CD4-positive, alpha-beta T cell (primary cell): ENCODE data around the gene WDFY3. TPM values are rescaled to one million over a fixed set of nuclear protein-coding genes. Genes with fewer than 3 reads are reported as not detected.

ENCODE experiments used
- ATAC-seq: fragments of 200-7000 bp; cut with Tn5 transposase; one replicate; pipeline ENCODE4 v1.10.0; 2022; ENCODE audit warnings: mild to moderate bottlenecking; ENCODE audit not compliant: poor library complexity
- CTCF ChIA-PET: fragments of 350-600 bp; sonication (Branson Sonifier 250); formaldehyde crosslinking; loops from one replicate; lab custom pipeline; 2021; ENCODE audit warnings: antibody characterized with exemption, inconsistent platforms; lab: Charles Lee
- POLR2A ChIA-PET: fragments of 350-600 bp; sonication (Branson Sonifier 250); formaldehyde crosslinking; loops from one replicate; lab custom pipeline; 2021; ENCODE audit warnings: antibody characterized with exemption, inconsistent platforms; lab: Charles Lee
- DNase-seq, 14 experiments: peaks; one replicate each; pipeline ENCODE4 v3.0.0-alpha.2; 2013 to 2020; ENCODE audit warnings: mixed read lengths in 2 of 14
- H3K27ac ChIP-seq, 2 donors: one replicate each; pipeline versions ENCODE4 v1.5.1 to v1.7.0; 2013; ENCODE audit warnings: low read length in 2 of 2, low read depth in 1 of 2, mild to moderate bottlenecking in 1 of 2
- H3K27me3 ChIP-seq, 2 experiments: 1 replicate in 1 of 2; 2 replicates in 1 of 2; pipeline versions ENCODE4 v1.6.1 to v1.7.0; 2013; ENCODE audit warnings: low read length in 2 of 2, control low read depth in 1 of 2, mild to moderate bottlenecking in 1 of 2, moderate library complexity in 1 of 2; ENCODE audit not compliant: insufficient read depth in 2 of 2, control insufficient read depth in 1 of 2
- H3K36me3 ChIP-seq: one replicate; pipeline ENCODE4 v1.6.1; 2013; ENCODE audit warnings: low read length, control low read depth; ENCODE audit not compliant: insufficient read depth
- H3K4me1 ChIP-seq: one replicate; pipeline ENCODE4 v1.6.1; 2013; ENCODE audit warnings: low read length, control low read depth; ENCODE audit not compliant: insufficient read depth
- H3K4me3 ChIP-seq: one replicate; pipeline ENCODE4 v1.5.1; 2013; ENCODE audit warnings: mild to moderate bottlenecking, low read length, moderate library complexity
- H3K9me3 ChIP-seq, 2 experiments: 1 replicate in 1 of 2; 2 replicates in 1 of 2; pipeline versions ENCODE4 v1.6.1 to v1.7.0; 2013; ENCODE audit warnings: low read length in 2 of 2, mild to moderate bottlenecking in 2 of 2, control low read depth in 1 of 2, moderate library complexity in 1 of 2; ENCODE audit not compliant: control insufficient read depth in 1 of 2, insufficient read depth in 1 of 2
- H3K27ac Mint-ChIP-seq: one replicate; pipeline ENCODE4 v1.8.0; 2020; ENCODE audit warnings: mixed read lengths
- H3K27me3 Mint-ChIP-seq: one replicate; pipeline ENCODE4 v1.8.0; 2021; ENCODE audit warnings: mixed read lengths
- H3K36me3 Mint-ChIP-seq: one replicate; pipeline ENCODE4 v1.8.0; 2021; ENCODE audit warnings: low read depth, mixed read lengths
- H3K4me1 Mint-ChIP-seq: one replicate; pipeline ENCODE4 v1.8.0; 2021; ENCODE audit warnings: low read depth, mixed read lengths
- H3K4me3 Mint-ChIP-seq: one replicate; pipeline ENCODE4 v1.8.0; 2020; ENCODE audit warnings: mild to moderate bottlenecking, mixed read lengths
- H3K9me3 Mint-ChIP-seq: one replicate; pipeline ENCODE4 v1.8.0; 2020; ENCODE audit warnings: mixed read lengths
- CTCF ChIP-seq: fragments of 200-600 bp; IDR thresholded peaks from one replicate; pipeline ENCODE4 v1.8.0; 2022; ENCODE audit warnings: antibody characterized with exemption, mild to moderate bottlenecking
- intact Hi-C, 2 experiments: fragments of 100-400 bp; cut with DNase I in 1 of 2; cut with micrococcal nuclease in 1 of 2; formaldehyde crosslinking; loops; one replicate each; pipeline versions ENCODE4 v1.15.1 to v1.9.0; 2023 to 2025; cut with DNase I, micrococcal nuclease
- total RNA-seq, 174 experiments: library from RNA in 2 of 174; stranded (reverse) in 2 of 174; gene quantifications; one replicate each; pipeline ENCODE4 v1.2.3 and lab custom pipeline; 2021 to 2026

Gene WDFY3
- total RNA-seq, 2 experiments from 2014 or later, result 0.60 to 0.75 TPM

- no peaks in the 10 kb centered on the region for H3K9me3 Mint-ChIP-seq
- POLR2A ChIA-PET, result no interaction called here
Observed at GRCh38 chr4:84796394-84796793, 170.1 kb downstream of the WDFY3 start.

GRCh38 chr4:84792366-84793301, 173.9 kb downstream of the WDFY3 start:
- no peaks in the 10 kb centered on the region for H3K4me1 Mint-ChIP-seq
- no peaks in the 10 kb centered on the region for H3K36me3 Mint-ChIP-seq
- no peak overlapping the region for H3K4me3 ChIP-seq
- no peak overlapping the region for H3K27ac Mint-ChIP-seq
- no peak overlapping the region for H3K27ac ChIP-seq
- no peaks in the 10 kb centered on the region for H3K4me1 ChIP-seq
- H3K9me3 ChIP-seq, result peaks cover 0 to 2% of the 10 kb centered on the region in 2 experiments
- DNase-seq (no peak), ATAC-seq (no peak)
- no peak for TF ChIP-seq CTCF
- intact Hi-C loops, result no loop called here
- H3K4me3 Mint-ChIP-seq, result no peak overlapping the region
- no peaks in the 10 kb centered on the region for H3K36me3 ChIP-seq
- no peaks in the 10 kb centered on the region for H3K9me3 Mint-ChIP-seq
- ChIA-PET POLR2A (no interaction called here), CTCF (no interaction called here)
- H3K27me3 ChIP-seq, result no peaks in the 10 kb centered on the region
- no peaks in the 10 kb centered on the region for H3K27me3 Mint-ChIP-seq

More at GRCh38 chr4:84796394-84796793, 170.1 kb downstream of the WDFY3 start:
- Mint-ChIP-seq H3K4me3 (no peak overlapping the region), H3K27ac (no peak overlapping the region), H3K27me3 (no peaks in the 10 kb centered on the region), H3K36me3 (no peaks in the 10 kb centered on the region), H3K4me1 (no peaks in the 10 kb centered on the region)
- CTCF ChIA-PET, result no interaction called here
- Histone ChIP-seq H3K4me1 (no peaks in the 10 kb centered on the region), H3K27ac (no peak overlapping the region), H3K27me3 (no peaks in the 10 kb centered on the region), H3K4me3 (no peak overlapping the region), H3K36me3 (no peaks in the 10 kb centered on the region), H3K9me3 (peaks cover 0 to 3% of the 10 kb centered on the region in 2 experiments)
- ATAC-seq (no peak), DNase-seq (no peak)
- no peak for TF ChIP-seq CTCF
- intact Hi-C loops, result no loop called here

- Mint-ChIP-seq H3K9me3 (no peaks in the 10 kb centered on the region), H3K27ac (no peak overlapping the region), H3K27me3 (no peaks in the 10 kb centered on the region), H3K36me3 (no peaks in the 10 kb centered on the region), H3K4me1 (no peaks in the 10 kb centered on the region), H3K4me3 (no peak overlapping the region)
- Histone ChIP-seq H3K27me3 (no peaks in the 10 kb centered on the region), H3K4me1 (no peaks in the 10 kb centered on the region), H3K27ac (no peak overlapping the region), H3K4me3 (no peak overlapping the region), H3K9me3 (no peaks in the 10 kb centered on the region), H3K36me3 (no peaks in the 10 kb centered on the region)
- ChIA-PET CTCF (no interaction called here), POLR2A (no interaction called here)
- TF ChIP-seq CTCF, result no peak
- ATAC-seq (no peak), DNase-seq (no peak)
- intact Hi-C loops, result no loop called here
Observed at GRCh38 chr4:84790769-84791565, 175.5 kb downstream of the WDFY3 start.
